Middle frontal gyrus (tissue), 1 donor: ENCODE measurements around the gene DNAJC5.
"Not testable (repeated sequence)": the region's sequence is repeated elsewhere in the genome, so short reads cannot be mapped to it uniquely, and the experiment has no call there.

Experiments used
- DNase-seq: peaks from one replicate; pipeline ENCODE4 v3.0.0-alpha.2; 2015; ENCODE audit warnings: low spot score; ENCODE audit errors: extremely low spot score

DNAJC5 gene

DNA sequence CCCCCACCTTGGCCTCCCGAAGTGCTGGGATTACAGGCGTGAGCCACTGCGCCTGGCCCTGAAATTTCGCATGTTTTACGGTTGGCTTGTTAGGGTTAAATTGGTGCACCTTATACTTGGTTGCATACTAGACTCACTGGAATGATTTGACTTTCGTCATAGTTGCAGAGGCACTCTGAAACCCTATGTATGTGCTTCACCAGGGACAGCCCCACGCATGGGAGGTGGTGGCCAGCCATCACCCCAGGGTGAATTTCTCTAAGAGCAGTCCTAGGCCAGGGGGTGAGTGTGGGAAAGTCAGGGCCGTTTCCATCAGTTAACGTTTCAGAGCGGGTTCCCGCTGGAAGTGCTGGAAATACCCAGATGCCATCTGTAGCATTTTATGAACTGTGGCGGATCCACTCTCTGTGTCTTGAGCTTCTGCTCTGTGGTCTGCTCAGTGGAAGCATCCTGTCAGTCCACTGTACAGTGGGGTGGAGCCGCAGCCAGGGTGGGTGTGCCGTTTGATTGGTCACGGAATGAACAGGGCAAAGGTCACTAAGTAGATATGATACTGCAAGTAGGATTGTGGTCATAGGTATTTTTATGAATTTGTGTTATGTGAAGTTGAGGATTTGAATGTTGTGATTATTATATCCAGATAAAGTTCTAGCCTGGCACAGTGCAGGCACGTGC is 13.2 kb downstream of the DNAJC5 start:
- no peak for DNase-seq

GRCh38 chr20:63911176-63911575 is 16.2 kb downstream of the DNAJC5 start:
- DNase-seq = no peak

GRCh38 chr20:63913768-63914167 is 18.8 kb downstream of the DNAJC5 start:
- DNase-seq = no peak

DNA sequence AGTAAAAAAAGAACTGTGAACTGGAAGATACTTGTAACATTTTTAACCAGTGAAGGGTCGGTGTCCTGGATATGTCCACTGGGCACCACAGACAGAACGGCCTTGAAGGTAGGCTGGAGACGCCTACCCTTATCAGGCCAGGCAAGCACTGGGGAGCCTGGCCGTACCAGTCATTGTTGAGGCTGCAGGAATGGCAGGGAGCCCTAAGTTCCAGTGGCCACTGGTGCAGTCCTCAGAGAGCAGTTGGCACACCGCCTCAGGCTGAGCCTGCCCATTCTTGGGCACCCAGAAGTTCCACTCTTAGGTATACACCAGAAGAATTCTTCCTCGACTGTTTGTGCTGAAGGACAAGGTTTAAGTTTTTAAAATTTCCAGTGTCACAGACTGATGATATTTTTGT is 20.5 kb downstream of the DNAJC5 start:
- no peak for DNase-seq

GRCh38 chr20:63916371-63916939 is 21.5 kb downstream of the DNAJC5 start:
- not testable (repeated sequence) for DNase-seq

DNA sequence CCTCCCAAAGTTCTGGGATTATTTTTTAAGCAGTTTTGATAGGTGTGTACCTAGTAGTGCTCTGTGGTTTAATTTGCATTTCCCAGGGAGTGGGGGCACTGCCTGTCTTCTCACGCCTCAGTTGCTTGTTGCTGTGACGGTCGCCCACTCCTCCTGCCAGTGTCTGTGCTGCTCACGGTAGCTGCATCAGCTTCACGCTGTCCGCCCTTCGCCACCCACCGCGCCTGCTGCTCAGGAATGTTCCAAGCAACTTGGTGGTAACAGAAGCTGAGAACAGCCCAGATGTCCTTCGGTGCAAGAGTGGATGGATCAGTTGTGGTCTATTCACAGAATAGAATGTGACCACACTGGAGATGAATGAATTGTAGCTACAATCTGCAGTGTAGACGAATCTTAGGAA is 22.9 kb downstream of the DNAJC5 start:
- peak; percentile 56 for DNase-seq

GRCh38 chr20:63919130-63919529 is 24.2 kb downstream of the DNAJC5 start:
- DNase-seq = no peak

GRCh38 chr20:63920226-63920625 is 25.3 kb downstream of the DNAJC5 start:
- DNase-seq = no peak

DNA sequence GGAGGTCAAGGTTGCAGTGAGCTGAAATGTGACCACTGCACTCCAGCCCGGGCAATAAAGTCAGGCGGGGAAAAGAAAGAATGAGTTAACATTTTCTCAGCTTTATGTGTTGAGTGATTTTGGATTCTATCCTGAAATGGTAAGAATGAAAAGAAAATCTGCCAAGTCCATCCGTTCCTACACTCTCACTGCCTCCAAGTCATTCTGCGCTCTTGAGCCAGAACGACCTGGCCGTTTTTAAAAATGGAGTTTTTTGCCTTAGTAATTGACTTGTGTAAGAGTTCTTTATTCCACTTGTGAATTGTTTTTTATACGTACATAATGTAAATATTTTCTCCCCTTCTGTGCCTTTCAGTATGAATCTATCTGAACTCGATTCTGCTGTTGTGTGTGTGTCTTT is 28.7 kb downstream of the DNAJC5 start:
- DNase-seq = no peak

DNA sequence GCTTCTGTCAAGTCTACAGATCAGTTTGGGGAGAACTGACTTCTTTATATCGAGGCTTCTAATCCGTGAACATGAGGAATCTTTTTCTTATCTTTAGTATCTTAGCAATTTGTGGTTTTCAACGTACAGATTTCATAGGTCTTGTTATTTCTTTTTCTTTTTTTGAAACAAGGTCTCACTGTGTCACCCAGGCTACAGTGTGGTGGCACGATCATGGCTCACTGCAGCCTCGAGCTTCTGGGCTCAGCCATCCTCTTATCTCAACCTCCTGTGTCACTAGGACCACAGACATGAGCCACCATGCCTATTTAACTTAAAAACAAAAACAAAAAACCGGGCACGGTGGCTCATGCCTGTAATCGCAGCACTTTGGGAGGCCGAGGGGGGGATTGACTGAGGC is 29.3 kb downstream of the DNAJC5 start:
- DNase-seq = no peak

GRCh38 chr20:63926298-63926697 is 31.4 kb downstream of the DNAJC5 start:
- no peak for DNase-seq

DNA sequence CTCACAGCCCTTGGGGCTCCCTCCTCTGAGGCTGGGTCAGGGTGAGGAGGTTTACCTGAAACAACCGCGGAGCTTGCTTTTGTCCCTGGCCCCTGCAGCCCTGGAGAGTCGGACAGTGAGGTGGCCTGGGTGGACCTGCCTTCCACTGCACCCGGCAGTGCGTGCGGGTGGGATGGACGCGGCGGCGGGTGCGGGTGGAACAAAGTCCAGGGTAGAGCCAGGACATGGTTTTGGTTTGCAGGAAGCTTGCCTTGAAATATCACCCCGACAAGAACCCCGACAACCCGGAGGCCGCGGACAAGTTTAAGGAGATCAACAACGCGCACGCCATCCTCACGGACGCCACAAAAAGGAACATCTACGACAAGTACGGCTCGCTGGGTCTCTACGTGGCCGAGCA is 34.1 kb downstream of the DNAJC5 start:
- no peak for DNase-seq

DNA sequence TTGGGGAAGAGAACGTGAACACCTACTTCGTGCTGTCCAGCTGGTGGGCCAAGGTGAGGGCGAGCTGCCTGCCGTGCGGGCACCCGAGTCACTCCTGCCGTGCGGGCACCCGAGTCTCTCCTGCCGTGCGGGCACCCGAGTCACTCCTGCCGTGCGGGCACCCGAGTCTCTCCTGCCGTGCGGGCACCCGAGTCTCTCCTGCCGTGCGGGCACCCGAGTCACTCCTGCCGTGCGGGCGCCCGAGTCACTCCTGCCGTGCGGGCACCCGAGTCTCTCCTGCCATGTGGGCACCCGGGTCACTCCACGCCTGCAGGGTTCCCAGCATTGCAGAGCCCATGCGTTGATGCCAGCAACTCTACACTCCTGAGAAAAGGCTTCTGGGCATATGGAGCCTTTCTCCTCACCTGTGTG is 34.6 kb downstream of the DNAJC5 start:
- DNase-seq = not testable (repeated sequence)

DNA sequence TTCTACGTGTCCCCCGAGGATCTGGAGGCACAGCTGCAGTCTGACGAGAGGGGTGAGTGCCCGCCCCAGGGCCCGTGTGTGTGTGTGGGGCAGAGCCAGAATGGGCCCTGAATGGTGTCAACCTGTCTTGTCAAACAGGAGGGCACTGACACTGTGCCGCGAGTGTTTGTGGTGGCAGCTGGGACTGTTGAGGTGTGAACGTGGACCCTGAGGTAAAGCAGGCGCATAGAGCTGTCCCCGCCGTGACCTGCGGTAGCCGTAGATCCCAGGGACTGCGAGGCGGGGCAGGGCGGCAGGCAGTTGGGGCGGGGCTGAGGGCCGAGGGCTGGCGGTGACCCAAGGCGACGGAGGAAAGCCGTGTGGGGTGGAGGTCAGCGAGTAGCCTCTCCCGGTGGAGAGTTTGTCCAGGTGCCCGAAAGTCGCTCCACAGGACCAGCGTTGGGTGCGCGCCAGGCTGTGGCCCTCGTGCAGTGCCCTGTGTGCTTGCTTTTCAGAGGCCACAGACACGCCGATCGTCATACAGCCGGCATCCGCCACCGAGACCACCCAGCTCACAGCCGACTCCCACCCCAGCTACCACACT is 36.1 kb downstream of the DNAJC5 start:
- no peak for DNase-seq

DNA sequence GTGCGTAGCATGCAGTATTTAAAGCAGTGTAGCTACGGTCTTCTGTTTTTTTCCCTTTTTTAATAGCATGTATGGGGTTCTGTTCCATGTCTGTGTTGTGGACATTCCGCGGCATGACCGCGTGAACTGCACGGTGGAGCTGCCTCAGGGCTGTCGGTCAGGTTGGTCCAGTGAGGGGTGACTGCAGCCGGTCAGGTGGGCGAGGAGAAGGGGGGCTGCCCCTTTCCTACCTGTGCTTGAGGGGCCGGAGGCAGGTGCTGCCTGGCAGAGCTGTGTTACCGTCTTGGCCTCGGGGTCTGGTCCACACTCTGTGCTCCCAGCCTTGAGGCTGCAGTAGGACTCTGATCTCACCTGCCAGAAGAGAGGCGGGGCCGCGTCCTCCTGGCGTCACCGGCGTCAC is 36.8 kb downstream of the DNAJC5 start:
- no peak for DNase-seq

DNA sequence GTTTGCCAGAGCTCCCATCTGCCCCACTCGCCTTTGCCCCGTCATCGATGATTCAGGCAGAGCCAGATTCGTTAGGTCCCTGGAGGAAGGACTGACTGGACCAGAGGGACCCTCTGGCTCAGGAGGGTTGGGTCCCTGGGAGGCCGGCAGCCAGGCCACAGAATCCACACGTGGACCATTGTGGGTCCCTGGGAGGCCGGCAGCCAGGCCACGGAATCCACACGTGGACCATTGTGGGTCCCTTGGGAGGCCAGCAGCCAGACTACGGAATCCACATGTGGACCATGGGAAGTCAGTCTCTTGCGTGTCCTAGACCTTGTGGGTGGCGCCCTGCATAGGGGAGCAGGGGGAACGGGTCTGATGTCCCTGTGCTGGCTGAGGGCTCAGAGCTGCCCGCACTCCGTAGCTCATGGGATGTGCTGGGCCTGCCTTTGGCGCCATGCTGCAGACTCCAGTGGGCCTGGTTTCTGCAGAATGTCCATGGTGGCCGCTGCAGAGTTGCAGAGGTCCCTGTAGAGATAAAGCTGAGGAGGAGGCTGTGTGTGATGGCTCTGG is 37.8 kb downstream of the DNAJC5 start:
- DNase-seq = no peak

- DNase-seq = no peak
Measured at GRCh38 chr20:63933646-63934045, 38.7 kb downstream of the DNAJC5 start.

DNA sequence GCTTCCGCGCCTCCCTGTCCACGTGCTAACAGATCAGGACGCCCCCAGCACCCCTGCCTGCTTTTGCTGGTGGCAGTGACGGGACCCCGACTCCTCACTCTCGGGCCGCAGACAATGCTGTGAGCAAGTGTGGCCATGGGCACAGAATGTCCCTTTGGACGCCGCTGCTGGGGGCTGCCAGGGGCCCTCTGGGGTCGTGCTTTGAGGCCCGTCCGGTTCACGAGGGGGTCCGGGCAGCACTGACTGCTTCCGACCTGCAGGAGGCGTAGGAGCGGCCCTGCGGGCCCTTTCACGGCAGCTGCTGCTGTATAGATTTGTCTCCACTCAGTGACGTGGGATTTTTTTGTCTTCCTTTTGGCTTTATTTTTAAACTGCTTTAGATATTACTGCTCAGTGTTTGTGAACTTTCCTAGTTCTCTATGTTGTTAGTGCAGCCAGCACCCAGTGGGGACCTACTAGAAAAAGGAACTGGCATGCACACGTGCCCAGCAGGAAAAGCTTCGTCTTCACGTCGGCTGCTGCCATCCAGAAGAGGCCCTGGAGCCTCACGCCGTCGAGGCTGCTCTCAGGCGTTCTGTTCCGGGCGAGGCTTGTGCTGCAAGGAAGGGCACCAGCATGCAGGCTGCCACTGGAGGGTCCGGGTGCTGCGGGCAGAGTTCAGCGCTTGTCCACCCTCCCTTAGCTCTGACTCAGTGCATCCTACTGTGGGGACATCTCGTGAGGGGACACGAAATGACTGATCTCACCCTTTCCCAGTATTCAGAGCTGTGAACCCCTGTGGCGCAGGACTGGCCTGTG is 39.5 kb downstream of the DNAJC5 start:
- DNase-seq = no peak

GRCh38 chr20:63935447-63935846 is 40.5 kb downstream of the DNAJC5 start:
- DNase-seq = no peak

GRCh38 chr20:63937596-63937995 is 42.7 kb downstream of the DNAJC5 start:
- DNase-seq = no peak

- no peak for DNase-seq
Measured at GRCh38 chr20:63939061-63939935, 44.4 kb downstream of the DNAJC5 start.
